GM19372 (cell line): ENCODE data around the gene PODN.

Source experiments
- ATAC-seq: cut with Tn5 transposase; IDR thresholded peaks from one replicate; pipeline ENCODE4 v1.9.1; 2021; ENCODE audit warnings: mild to moderate bottlenecking, low read depth, moderate library complexity; ENCODE audit not compliant: unreplicated experiment

Gene PODN

DNA sequence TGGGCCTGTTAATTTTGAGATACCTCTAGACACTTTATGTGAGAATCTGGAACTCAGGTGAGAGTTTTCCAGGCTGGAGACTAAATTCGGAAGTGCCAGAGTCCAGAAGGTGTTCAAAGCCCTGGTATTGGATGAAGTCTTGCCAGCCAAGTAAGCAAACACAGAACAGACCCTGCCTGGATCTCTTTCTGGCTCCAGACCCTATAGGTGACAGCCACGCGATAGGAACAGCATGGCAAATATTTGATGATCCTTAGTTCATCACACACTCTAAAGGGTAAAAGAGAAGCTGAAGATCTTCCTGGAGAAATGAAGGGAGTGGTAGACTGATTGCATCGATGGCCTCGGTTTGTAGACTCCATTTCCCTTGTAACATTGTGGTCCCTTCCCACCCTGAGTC lies 49.7 kb downstream of the PODN start:
- no peak for ATAC-seq

GRCh38 chr1:53112271-53112774 lies 50.3 kb downstream of the PODN start:
- ATAC-seq, result no peak

DNA sequence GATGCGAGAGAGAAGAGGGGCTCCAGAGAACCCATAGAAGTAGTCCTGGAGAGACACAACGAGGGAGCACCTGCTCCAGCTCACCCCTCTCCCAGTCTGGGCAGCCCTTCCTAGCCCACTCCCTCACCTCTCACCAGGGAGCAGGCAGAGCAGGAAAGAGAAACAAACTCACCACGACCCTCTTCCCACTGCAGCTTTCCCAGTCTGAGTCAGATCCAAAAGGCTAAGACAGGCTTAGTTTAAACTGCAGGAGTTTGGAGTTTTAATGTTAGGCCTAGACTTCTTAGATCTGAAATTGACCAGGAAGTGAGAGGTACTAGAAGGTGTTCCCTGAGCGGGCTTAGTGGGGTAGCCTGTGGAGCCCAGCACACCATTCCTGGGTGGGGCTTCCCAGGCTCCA lies 50.8 kb downstream of the PODN start:
- ATAC-seq, result no peak

- ATAC-seq, result no peak
These were observed 52.1 kb downstream of the PODN start for GRCh38 chr1:53114090-53114489.

DNA sequence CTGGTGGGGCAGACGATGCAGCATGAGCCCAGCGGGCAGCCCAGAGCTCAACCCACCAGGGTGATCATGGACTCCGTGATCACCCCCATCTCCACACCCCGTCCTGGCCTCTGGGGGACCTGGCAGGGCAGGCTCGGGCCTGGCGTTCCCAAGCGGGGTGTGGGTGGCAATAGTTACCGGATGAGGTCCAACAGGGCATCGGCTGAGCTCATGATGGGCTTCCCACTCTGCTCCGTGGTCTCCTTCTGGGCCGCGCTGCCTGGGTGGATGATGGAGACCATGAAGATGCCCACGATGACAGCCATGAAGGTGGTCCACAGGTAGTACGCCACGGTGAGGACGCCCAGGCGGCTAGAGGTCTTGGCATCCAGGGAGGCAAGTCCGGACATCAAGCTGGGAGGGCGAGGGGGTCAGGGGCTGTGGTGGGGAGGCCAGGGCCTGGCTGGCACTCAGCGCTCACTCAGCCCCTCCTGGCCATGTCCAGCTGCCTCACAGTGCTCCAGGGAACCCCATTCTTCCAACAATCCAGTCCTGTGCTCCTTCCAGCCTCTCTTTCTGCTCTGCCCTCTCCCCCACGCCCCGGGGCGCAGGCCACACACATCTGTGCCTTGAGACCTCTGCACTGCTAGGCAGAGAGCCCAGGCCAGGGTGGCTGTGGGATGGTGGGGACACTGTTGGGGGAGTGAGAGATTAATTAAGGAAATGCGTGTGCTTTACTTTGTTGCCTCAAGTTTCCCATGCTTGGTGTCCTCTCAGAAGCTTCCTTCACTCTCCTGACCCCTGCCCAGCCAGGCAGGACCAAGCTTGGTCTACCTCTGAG lies 52.8 kb downstream of the PODN start:
- no peak for ATAC-seq

DNA sequence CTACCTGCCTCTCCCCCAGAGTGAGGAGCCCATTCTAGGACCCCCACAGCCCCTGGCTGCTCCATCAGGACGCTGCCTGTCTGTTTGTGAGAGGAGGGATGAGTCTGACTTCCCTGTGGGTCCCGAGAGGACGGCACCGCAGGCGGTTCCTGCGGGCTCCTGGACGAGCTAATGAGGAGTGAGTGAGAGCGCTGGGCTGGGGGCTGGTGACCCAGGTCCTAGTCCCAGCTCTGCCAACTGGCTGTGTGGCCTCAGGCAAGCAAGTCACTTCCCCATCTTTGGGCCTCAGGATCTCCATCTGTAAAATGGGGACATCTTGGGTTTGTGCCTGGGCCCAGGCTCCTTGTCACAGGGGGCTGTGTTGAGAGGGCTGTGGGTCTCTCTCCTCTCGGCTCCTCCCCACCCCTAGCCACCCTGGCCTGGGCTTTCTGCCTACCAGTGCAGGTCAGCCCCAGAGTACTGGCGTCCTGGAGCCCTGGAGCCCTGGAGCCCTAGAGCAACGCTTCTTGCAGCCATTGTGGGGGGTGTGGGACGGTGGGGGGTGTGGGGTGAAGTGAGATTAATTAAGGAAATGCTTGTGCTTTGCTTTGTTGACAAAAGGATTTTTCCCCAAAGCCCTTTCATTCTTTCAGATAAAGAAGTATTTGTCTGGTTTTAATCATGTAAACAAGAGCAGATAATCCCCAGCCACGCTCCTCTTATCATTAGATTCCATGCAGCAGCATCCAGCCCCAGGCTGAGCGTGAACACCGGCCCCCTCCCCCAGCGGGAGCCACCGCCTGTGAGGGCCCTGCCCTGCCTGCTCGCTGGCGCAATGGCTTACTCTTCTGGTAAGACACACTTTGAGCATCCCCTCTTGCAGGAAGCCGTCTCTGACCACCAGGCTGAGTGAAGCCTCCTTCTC lies 53.6 kb downstream of the PODN start:
- ATAC-seq, result no peak

DNA sequence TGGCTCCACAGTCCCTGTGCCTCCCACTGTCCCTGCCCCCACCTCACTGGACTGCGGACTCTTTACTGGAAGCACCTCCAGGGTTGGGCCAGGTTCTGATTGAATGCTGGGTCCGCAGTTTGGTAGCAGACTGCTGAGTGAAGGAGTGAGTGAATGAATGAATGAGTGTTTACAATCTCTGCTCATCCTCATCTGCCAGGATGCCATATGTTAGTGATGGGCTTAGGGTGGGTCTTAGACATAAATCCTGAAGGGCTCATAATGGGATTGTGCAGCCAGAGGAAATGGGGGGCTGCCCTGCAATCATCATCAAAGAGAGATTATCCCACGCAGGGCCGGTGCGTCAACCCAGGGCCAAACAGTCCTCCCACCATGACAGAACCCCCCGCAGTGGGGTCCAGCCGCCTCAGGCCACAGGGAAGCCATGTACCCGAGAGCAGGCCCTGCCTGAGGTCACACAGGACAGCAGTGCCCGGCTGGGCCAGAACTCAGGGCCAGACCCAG lies 54.3 kb downstream of the PODN start:
- ATAC-seq, result no peak

DNA sequence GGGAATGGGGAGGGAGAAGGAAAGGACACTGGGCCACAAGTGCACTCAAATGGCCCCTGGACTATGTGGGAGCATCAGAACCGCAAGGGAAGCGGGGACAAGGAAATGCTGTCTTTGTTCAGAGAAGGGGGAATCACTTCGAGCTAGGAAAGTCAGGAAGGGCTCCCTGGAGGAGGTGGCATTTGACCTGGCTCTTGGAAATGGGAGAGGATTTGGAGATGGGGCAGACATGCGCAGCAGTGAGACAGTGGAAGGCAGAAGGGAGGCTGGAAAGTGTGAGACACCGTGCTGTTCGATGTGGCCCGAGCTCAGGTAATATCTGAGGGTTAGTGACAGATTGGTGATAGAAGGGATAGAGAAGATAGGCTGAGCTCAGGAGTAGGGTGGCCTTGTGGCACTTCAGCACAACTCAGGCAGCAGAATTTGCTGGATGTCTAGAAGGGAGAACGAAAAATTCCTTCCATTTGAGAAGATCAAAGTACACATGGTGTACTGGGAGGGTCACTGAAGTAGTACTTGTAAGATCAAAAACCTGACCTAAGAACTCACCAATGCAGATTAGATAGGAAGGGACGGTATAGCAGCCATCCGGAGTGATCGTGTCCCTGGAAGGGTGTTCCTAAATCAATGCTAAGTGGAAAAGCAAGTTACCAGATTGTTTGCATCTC lies 55.1 kb downstream of the PODN start:
- no peak for ATAC-seq

DNA sequence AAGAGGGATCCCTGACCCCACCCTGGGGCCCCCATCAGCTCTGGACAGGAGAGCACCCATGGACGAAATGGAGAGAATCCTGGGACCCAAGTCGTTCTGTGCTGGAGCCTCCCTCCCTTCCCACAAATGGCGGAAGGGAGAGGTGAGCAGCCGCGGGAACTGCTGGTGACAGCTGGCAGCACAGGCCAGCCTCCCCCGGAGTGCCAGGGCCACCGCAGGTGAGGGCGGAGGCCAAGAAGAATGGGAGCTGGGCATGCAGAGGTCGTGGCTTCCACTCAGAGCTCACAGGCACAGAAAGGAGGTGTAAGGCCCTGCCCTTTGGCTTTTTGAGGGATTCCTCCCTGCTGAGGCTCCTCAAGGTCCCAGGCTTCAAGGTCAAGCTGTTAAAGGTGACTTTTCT lies 55.8 kb downstream of the PODN start:
- ATAC-seq, result no peak

GRCh38 chr1:53120659-53121058 lies 58.6 kb downstream of the PODN start:
- ATAC-seq, result no peak

- ATAC-seq, result no peak
These were observed 59.5 kb downstream of the PODN start for GRCh38 chr1:53121319-53122172.

DNA sequence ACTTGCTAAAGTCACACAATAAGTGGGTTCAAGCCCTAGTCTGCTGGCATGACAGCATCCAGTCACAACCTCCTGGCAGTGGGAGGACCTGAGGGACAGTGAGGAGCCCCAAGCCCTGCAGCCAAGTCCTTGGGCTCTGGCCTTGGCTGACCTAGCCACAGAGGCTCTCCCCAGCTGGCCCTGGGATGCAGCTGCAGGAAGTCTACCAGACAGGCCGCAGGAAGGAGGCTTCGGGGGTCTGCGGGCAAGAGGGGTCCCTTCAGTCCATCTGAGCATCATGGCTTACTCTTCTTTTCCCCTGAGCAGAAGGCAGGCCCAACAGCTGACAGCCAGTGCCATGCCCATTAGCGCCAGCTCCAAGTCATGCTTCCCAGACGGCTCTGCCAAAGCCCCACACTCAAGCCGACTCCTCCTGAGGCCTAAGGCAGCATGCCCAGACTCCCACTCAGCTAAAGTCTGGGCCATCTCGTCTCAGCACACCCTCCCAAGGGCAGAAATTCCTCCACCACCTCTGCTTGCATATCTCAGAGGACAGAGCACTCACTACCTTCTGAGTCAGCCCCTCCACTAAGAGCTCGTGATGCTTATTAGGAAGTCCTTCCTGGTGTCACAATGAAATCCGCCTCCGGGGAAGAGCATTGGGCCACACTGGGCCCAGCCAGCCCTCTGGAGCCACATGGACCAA lies 60.3 kb downstream of the PODN start:
- no peak for ATAC-seq

DNA sequence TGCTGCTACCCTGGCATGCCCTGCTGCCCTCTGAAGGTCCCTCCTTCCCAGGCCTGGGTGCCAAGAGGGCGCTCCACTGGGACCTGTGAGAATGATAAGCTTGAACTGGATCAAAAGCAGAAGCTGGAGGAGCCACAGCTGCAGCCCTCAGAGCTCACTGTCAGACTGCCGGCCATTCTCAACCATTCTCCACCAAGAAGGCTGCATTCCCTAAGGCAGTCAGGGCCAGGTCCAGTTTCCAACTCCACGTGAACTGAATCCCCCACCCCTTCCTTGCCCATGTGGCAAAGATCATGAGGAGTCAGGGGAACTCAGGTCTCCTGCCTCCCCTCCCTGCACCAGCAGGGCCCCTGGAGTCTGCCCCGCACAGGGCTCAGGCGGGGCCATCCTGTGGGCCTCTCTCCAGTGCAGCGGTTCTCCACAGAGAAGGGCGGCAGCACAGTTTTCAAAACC lies 61.0 kb downstream of the PODN start:
- no peak for ATAC-seq

- no peak for ATAC-seq
These were observed 61.6 kb downstream of the PODN start for GRCh38 chr1:53123453-53124140.

- ATAC-seq, result no peak
These were observed 63.1 kb downstream of the PODN start for GRCh38 chr1:53125122-53125521.

GRCh38 chr1:53125623-53126360 lies 63.8 kb downstream of the PODN start:
- ATAC-seq, result no peak

DNA sequence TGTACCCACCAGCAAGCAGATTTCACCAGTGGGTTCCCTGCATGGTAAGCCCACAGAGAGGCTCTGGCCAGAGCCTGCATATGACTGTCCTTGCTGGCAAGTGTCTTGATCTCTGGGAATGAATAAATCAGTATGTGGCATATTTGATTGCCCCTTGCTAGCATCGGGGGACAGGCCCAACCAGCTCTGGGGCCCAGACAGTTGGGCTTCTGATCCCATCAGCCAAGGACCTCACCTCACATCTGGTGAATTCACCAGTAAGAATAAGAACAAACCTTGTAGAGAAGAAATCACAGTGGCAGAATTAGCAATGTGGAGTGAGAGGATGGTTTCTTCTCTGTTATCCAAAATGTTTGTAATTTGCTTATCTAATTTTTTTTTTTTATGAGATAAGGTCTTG lies 64.5 kb downstream of the PODN start:
- no peak for ATAC-seq

- ATAC-seq, result no peak
These were observed 65.5 kb downstream of the PODN start for GRCh38 chr1:53127546-53127945.
